HuH-7 (cell line): Measurements from ENCODE around the gene MAGI3.
"Not testable (repeated sequence)": the region's sequence is repeated elsewhere in the genome, so short reads cannot be mapped to it uniquely, and the experiment has no call there.

ENCODE experiments used
- DNase-seq: peaks from one replicate; pipeline ENCODE4 v3.0.0; 2011; ENCODE audit warnings: low spot score

The MAGI3 gene

GRCh38 chr1:113517346-113517745 is 127.0 kb downstream of the MAGI3 start:
- DNase-seq = no peak

- DNase-seq = no peak
Measured at GRCh38 chr1:113517983-113518382, 127.7 kb downstream of the MAGI3 start.

- DNase-seq = no peak
Measured at GRCh38 chr1:113519556-113519955, 129.2 kb downstream of the MAGI3 start.

GRCh38 chr1:113530021-113530420 is 139.7 kb downstream of the MAGI3 start:
- no peak for DNase-seq

- no peak for DNase-seq
Measured at GRCh38 chr1:113531321-113531720, 141.0 kb downstream of the MAGI3 start.

- no peak for DNase-seq
Measured at GRCh38 chr1:113533061-113533460, 142.7 kb downstream of the MAGI3 start.

GRCh38 chr1:113534130-113534817 is 144.0 kb downstream of the MAGI3 start:
- no peak for DNase-seq

- no peak for DNase-seq
Measured at GRCh38 chr1:113534875-113535274, 144.6 kb downstream of the MAGI3 start.

- DNase-seq = no peak
Measured at GRCh38 chr1:113536182-113536780, 146.0 kb downstream of the MAGI3 start.

- no peak for DNase-seq
Measured at GRCh38 chr1:113538225-113538624, 147.9 kb downstream of the MAGI3 start.

- no peak for DNase-seq
Measured at GRCh38 chr1:113540335-113540734, 150.0 kb downstream of the MAGI3 start.

- no peak for DNase-seq
Measured at GRCh38 chr1:113541106-113541505, 150.8 kb downstream of the MAGI3 start.

- no peak for DNase-seq
Measured at GRCh38 chr1:113542221-113542701, 151.9 kb downstream of the MAGI3 start.

- no peak for DNase-seq
Measured at GRCh38 chr1:113543110-113543509, 152.8 kb downstream of the MAGI3 start.

- DNase-seq = no peak
Measured at GRCh38 chr1:113545210-113545609, 154.9 kb downstream of the MAGI3 start.

- DNase-seq = no peak
Measured at GRCh38 chr1:113545626-113546025, 155.3 kb downstream of the MAGI3 start.

GRCh38 chr1:113551728-113552127 is 161.4 kb downstream of the MAGI3 start:
- no peak for DNase-seq

- no peak for DNase-seq
Measured at GRCh38 chr1:113552244-113552643, 161.9 kb downstream of the MAGI3 start.

GRCh38 chr1:113557187-113557586 is 166.9 kb downstream of the MAGI3 start:
- no peak for DNase-seq

GRCh38 chr1:113565621-113566020 is 175.3 kb downstream of the MAGI3 start:
- DNase-seq = no peak

GRCh38 chr1:113567427-113567826 is 177.1 kb downstream of the MAGI3 start:
- no peak for DNase-seq

GRCh38 chr1:113575744-113576260 is 185.5 kb downstream of the MAGI3 start:
- not testable (repeated sequence) for DNase-seq

- no peak for DNase-seq
Measured at GRCh38 chr1:113576271-113576670, 186.0 kb downstream of the MAGI3 start.
